SH-SY5Y (cell line): Measurements from ENCODE around the gene TMEM217.

ENCODE experiments used
- GATA2 ChIP-seq: IDR thresholded peaks from 2 replicates; pipeline ENCODE4 v1.6.1; 2011; ENCODE audit warnings: mild to moderate bottlenecking, low read depth, low read length
- GATA3 ChIP-seq: IDR thresholded peaks from 2 replicates; pipeline ENCODE4 v1.6.1; 2011; ENCODE audit warnings: low read depth, mild to moderate bottlenecking, low read length, moderate library complexity

Gene TMEM217

DNA sequence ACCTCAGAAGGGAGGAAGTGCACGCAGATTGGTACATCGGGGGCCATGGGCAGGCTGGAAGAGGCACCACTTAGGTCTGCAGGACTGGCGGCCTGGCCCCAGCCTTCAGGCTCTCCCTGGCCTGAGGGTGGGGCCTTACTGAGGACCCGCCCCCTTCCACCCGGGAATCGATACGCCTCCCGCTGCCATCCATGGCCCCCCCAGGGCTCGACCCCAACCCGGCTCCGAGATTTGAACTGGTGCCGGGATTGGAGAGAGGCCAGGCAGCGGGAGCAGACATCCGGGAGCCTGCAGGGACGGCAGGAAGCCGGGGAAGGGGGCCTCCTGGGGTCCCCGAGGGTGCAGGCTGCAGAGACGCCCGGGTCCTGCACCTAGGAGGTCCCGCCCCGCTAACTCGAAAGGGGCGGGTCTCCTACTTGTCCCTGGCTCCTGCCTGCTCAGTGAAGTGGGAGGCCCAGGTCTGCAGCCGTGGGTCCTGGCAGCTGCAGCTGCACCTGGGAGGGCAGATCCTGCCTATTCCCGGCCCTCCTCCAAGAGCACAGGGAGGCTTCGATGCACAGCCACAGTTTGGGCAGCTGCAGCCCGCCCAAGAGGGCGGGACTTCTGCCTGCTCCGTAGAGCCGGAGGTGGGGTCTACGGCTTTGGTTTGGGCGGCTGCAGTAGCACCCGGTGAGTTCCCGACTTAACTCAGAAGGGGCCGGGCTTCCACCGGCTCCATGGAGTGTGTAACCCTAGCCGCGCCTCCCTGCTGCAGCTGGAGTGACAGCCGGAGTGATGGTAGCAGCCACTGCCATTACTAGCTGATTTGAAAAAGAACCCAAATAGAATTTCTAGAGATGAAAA lies 35.6 kb downstream of the TMEM217 start:
- TF ChIP-seq GATA2, result no peak
- TF ChIP-seq GATA3, result no peak

DNA sequence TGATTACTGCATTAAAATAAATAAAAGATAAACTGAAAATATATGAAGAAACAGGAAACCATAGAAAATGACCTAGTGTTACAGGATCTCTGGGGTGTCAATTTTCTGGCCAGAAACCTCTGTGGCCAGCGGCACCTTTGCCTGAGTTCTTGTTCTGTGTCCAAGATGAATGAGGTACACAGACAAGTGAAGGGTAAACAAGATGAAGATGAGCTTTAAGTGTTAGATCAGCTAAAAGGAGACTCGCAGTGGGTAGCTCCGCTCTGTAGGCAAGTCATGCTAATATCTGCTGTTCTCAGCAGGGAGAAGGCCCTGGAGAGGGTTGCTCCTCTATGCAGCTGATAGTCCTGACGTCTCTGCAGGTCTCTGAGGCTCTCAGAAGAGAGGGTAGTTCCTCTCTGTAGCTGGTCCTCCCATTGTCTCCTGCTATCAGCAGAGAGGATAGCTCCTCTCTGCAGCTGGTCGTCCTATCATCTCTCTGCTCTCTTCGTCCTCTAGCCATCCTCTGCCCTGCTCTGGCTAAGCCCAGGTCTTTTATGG lies 36.3 kb downstream of the TMEM217 start:
- TF ChIP-seq GATA2 (no peak), GATA3 (no peak)

DNA sequence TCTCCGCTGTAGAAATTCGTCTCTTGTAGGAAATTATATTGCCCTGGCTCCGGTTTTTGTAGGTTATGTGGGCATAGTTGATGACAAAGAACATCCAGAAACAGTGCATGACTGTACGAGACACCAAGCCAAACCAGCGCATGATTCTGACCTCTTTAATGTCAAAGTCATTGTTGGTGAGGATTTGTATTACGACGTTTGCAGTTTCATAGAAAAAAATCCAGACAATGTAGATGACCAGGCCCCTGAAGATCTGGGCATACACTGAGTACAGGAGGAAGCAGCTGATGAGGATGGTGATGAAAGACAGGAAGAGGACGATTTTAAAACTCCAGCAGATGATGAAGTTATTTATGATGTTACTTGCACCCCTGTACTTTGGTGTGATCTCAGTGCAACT lies 39.4 kb downstream of the TMEM217 start:
- TF ChIP-seq GATA3 (no peak), GATA2 (no peak)

DNA sequence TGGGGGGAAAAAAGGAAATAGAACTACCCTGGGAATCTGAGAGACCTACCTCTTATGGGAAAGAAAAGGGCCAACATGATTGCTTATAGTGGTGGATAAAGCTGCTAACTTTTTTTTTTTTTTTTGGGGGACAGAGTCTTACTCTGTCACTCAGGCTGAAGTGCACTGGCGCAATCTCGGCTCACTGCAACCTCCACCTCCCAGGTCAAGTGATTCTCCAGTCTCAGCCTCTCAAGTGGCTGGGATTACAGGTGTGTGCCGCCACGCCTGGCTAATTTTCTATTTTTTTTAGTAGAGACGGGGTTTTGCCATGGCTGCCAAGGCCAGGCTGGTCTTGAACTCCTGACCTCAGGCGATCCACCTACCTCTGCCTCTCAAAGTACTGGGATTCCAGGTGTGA lies 39.9 kb downstream of the TMEM217 start:
- no peak for TF ChIP-seq GATA3
- TF ChIP-seq GATA2, result no peak

DNA sequence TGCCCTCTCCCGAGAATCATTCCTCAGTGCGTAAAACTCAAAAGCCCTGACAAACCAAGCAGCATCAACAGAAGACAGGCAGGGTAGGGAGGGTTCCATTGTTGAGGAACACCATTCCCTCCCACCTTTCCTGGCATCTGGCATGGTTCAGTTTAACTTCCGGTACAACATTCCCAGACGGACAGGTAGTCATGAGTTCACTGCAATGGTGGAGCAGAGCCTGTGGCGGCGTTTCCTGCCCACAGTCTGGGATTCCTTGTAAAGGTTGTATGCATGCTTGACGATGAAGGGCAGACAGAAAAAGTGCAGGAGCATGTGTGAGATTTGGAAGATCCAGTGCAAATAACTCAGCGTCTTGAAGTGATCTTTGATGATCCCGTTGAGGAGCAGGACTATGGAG lies 45.7 kb downstream of the TMEM217 start:
- TF ChIP-seq GATA3, result no peak
- TF ChIP-seq GATA2, result no peak

DNA sequence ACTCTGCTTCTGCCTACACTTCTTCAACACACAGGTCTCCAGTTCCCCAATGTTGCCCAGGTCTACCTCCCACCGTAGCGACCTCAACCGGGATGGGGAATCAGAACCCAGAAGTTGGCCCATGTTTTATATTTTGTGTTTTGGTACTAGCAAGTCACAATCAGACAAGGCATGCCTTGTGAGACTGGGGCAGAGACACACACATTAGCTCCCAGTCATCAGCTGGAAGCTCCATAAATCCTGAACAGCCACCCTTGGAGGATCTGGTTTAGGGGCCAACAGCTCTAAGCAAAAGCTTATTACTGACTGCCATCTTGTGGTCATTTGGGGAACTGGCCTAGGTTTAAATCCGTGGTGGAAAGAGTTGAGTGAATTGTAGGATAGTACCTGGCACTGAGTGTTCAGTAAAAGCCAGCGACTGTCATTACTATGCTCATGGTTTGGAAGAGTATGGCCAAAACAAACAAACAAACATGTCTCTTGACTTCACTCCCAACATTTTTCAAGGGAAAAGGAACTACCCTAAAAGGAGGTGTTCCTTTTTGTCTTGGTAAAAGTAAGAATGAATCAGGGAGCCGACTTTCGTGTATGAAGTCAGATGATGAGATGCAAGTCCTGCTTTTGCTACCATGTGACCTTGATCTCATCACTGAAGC lies 47.5 kb downstream of the TMEM217 start:
- TF ChIP-seq GATA3 (no peak), GATA2 (no peak)

DNA sequence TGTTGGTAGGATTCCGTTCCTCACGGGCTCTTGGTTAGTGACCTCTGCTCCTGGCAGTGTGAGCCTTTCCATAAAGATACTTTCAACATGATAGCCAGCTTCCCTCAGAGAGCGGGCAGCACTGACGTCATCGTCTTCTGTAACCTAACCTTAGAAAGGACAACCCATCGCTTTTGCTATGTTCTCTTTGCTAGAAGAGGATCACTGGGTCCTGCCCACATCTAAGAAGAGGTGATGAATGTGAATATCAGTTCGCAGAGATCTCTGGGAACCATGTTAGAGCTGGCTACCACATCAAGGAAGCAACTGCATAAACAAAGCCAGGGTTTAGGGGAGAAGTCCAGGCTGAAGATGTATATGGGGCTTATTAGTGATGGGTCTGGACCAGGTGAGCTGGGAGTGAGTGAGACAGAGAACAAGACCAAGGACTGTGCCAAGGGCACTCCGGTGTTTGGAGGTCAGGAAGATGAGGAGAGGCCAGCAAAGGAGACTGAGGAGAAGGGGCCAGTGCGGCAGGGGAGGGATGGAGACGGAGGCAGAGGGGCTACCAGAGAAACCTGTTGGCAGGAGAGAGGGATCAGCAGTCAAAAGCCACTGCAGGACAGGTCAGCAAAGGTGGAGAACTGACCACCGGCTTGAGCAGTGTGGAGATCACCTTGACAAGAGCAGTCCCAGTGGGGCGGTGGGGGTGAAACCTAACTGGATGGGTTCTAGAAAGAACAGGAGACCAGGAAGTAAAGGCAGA lies 48.3 kb downstream of the TMEM217 start:
- TF ChIP-seq GATA3 (no peak), GATA2 (no peak)

DNA sequence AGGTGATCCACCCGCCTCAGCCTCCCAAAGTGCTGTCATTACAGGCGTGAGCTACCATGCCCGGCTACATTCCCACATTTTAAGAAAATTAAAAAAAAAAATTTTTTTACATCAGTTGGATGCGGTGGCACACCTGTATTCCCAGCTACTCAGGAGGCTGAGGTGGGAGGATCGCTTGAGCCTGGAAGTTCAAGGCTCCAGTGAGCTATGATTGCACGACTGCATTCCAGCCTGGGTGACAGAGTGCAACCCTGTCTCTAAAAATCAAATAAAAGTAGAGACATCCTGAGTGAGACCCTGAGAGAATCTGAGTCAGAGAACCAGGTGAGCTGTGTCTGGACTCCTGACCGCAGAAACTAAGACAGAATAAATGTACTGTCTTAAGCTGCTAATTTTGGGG lies 49.2 kb downstream of the TMEM217 start:
- no peak for TF ChIP-seq GATA2

DNA sequence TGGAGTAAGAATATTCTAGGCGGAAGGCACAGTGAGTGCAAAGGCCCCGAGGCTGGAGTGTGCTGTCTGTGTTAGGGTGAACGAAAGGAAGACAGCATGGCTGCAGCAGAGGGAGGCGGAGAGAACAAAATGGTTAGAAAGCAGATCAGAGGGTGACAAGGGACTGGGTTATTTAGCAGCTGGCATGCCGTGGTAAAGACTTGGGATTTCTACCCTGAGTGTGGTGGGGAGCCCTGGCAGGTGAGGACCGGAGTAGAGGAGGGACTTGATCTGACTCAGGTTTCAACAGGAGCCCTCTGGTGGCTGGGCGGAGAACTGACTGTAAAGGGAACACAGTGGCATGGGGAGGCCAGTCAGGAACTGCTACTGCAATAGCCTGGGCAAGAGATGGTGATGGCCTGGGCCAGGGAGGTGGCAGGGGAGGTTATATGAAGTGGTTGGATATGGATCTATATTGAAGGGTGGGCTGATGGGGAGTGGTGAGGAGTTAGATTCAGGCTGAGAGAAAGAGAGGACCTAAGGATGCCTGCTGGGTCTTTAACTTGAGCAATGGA lies 50.0 kb downstream of the TMEM217 start:
- no peak for TF ChIP-seq GATA2
- TF ChIP-seq GATA3, result no peak

DNA sequence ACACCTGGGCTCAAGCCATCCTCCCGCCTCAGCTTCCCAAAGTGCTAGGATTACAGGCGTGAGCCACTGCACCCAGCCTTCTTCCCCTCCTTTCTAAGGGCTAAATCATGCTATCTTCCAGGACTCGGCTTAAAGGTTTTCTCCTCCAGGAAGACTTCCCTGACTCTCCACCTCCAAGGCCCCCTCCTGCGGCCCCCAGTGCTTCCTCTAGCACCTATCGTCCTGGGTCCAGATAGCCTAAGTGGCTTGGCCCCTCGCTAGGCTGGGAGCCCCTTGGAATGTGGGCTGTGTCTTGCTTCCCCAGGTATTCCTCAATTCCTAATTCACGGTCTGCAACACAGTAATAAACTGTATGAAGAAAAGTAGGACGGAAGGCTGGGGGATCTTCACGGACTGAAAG lies 51.3 kb downstream of the TMEM217 start:
- TF ChIP-seq GATA2, result no peak
- no peak for TF ChIP-seq GATA3

DNA sequence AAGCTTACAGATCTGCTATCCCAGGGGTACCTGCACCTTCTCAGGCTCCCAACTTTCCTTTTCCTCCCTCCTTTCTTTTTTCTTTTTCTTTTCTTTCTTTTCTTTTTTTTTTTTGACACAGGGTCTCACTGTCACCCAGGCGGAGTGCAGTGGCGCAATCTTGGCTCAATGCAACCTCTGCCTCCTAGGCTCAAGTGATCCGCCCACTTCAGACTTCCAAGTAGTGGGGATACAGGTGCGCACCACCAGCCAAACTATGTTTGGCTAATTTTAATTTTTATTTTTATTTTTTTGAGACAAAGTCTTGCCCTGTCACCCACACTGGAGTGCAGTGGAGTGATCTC lies 52.0 kb downstream of the TMEM217 start:
- TF ChIP-seq GATA3 (no peak), GATA2 (no peak)

DNA sequence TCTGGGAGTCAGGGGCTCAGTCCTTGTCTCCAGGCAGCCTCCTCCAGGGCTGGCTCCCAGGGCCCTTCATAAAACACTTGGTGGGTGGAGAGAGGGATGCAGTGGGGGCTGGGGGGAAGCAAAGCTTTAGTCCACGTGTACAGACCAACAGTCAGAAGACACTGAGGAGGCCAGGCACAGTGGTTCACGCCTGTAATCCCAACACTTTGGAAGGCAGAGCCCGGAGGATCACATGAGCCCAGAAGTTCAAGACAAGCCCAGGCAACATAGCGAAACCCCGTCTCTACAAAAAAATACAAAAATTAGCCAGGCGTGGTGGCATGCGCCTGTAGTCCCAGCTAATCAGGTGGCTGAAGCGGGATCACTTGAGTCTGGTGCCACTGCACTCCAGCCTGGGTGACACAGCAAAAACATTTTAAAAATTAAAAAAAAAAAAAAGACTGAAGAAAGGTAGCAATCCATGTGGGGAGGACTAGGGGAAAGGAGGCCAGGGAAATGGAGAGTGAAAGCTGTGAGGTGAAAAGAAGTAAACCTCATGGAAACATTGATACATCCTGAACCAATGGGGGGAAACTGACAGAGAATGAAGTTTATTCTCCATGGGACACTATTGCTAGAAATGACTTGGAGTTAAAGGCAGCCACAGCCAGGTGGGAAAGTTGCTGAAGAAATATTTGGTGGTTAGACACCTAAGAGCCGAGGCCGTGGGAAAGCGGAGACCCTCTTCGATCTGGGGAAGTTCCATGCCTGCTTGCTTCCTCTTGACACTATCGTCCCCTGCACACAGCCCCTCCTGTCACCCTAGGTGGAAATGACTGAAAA lies 52.6 kb downstream of the TMEM217 start:
- no peak for TF ChIP-seq GATA2
- no peak for TF ChIP-seq GATA3

DNA sequence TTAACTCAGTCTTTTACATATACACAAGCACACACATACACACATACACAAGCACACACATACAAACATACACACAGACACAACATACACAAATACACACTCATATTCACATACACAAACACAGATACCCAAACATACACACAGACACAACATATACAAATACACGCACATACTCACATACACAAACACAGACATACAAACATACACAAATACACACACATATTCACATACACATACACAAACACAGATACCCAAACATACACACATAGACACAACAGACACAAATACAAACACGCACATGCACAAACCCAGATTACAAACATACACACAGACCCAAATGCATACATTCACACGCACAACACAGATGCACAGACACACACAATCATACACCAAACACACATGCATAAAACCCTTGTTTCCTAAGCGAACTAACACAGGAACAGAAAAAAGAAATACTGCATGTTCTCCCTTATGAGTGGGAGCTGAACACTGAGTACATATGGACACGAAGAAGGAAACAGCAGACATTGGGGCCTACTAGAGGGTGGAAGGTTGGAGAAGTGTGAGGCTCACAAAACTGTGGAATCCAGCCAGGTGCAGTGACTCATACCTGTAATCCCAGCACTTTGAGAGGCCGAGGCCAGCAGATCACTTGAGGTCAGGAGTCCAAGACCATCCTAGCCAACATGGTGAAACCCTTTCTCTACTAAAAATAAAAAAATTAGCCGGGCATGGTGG lies 53.8 kb downstream of the TMEM217 start:
- no peak for TF ChIP-seq GATA3
